ENCODE data around the gene TLR3. TPM values are rescaled to one million over a fixed set of nuclear protein-coding genes. Genes with fewer than 3 reads are reported as not detected.

TLR3 gene
- total RNA-seq, 2 donors from 2014 or later = 2.6 to 4.2 TPM

DNA sequence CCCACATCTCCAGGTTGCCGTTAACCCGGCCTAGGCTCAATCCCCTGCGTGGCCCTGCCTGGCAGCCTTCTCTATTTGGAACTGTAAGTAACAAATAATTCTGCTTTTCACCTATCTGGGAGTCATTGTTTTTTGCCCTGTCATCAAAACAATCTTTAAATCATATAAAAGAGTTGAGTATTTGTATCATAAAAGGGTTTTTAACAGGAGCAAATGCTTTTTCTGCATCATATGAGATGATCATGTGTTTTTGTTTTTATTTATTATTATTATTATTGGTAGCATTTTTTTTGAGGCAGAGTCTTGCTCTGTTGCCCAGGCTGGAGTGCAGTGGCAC is 10.0 kb upstream of the TLR3 start:
- no peaks in the 10 kb centered on the region for H3K4me1 ChIP-seq
- H3K27ac ChIP-seq = no peak overlapping the region
- H3K4me3 ChIP-seq = no peak overlapping the region
- H3K27me3 ChIP-seq = no peaks in the 10 kb centered on the region
- no peaks in the 10 kb centered on the region for H3K36me3 ChIP-seq (replicated peaks in 1 of 2; ENCODE audit: insufficient read depth in 1 of 2, low read depth in 2 of 2)
- intact Hi-C loops (cut with DNase I) = no loop called here
- TF ChIP-seq POLR2A (IDR thresholded peaks at IDR 0.05) = no peak
- TF ChIP-seq, protein P1, sequence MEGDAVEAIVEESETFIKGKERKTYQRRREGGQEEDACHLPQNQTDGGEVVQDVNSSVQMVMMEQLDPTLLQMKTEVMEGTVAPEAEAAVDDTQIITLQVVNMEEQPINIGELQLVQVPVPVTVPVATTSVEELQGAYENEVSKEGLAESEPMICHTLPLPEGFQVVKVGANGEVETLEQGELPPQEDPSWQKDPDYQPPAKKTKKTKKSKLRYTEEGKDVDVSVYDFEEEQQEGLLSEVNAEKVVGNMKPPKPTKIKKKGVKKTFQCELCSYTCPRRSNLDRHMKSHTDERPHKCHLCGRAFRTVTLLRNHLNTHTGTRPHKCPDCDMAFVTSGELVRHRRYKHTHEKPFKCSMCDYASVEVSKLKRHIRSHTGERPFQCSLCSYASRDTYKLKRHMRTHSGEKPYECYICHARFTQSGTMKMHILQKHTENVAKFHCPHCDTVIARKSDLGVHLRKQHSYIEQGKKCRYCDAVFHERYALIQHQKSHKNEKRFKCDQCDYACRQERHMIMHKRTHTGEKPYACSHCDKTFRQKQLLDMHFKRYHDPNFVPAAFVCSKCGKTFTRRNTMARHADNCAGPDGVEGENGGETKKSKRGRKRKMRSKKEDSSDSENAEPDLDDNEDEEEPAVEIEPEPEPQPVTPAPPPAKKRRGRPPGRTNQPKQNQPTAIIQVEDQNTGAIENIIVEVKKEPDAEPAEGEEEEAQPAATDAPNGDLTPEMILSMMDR (IDR thresholded peaks at IDR 0.05) = no peak
- 84 to 95% methylated on average over 3 of the region's 3 CpGs for WGBS, 2 donors
- no peaks in the 10 kb centered on the region for H3K9me3 ChIP-seq
- DNase-seq (no peak), ATAC-seq (no peak)

DNA sequence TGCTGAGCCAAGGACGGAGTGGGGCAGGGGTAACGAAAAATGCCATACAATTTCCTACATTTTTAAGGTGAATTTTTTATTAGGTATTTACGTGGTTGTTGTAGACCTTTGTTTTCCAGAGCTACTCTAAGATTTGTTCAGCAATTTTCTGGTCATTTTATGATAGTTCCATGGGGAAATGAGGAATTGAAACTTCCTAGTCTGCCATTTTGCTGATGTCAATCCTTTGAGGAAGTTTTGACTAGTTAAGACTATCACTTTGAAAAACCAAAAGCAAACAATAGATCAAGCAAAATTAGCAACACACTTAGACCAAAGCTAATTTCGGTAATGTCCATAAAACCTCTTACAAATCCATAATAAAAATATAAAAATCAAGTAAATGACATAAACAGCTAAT is 7.0 kb upstream of the TLR3 start:
- Histone ChIP-seq H3K36me3 (replicated peaks in 1 of 2; ENCODE audit: insufficient read depth in 1 of 2, low read depth in 2 of 2) (no peaks in the 10 kb centered on the region), H3K9me3 (no peaks in the 10 kb centered on the region), H3K27ac (no peak overlapping the region), H3K27me3 (no peaks in the 10 kb centered on the region), H3K4me1 (no peaks in the 10 kb centered on the region), H3K4me3 (no peak overlapping the region)
- intact Hi-C loops (cut with DNase I) = no loop called here
- ATAC-seq = no peak
- no peak for DNase-seq
- WGBS, 2 donors = 86 to 88% methylated on average over 4 of the region's 4 CpGs
- no peak for TF ChIP-seq POLR2A (IDR thresholded peaks at IDR 0.05)
- TF ChIP-seq, protein P1 (IDR thresholded peaks at IDR 0.05) = no peak

DNA sequence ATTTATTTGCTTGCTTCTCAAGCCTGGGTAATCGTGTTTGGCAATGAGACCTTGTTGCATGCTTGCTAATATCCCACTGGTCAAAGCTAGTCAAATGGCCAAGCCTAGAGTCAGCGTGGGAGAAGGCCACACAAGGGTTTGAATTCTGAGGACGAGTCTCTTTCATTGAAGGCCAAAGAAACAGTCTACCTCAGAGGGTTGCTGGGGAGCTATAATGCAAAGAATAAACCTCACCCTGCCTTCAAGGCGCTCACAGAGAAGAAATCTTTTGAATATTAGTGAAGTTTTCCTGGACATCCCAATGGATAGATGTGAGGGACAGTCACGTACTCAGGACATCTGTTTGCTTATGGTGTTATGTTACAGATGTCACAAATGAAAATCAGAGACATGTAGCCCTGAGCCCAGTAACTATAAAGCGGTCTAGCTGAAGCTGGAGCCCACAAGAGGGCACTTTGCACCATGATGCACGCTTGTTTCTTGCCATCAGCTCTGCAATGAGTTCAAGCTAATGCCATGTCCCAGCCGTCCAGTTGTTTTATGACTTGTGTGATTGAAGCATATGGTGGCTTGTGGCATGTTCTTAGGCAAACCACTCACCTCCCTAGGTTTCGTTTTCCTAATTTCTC is 1.1 kb upstream of the TLR3 start:
- H3K4me1 ChIP-seq = peaks cover 16% of the 10 kb centered on the region
- peak; percentile 79 to 91 (median 88) for DNase-seq
- H3K36me3 ChIP-seq (replicated peaks in 1 of 2; ENCODE audit: insufficient read depth in 1 of 2, low read depth in 2 of 2) = no peaks in the 10 kb centered on the region
- 25 to 29% methylated on average over 8 to 9 of the region's 9 CpGs for WGBS, 2 donors
- intact Hi-C loops (cut with DNase I) = loop anchor here (5.0 kb wide), 1 partner anchor 59 kb away; no protein-coding TSS in a partner anchor
- TF ChIP-seq, protein P1 (IDR thresholded peaks at IDR 0.05) = peak; percentile 45 to 86 (median 73)
- TF ChIP-seq POLR2A (IDR thresholded peaks at IDR 0.05) = peak in 2 of 3 donors; percentile 19 to 42
- no peaks in the 10 kb centered on the region for H3K9me3 ChIP-seq
- H3K4me3 ChIP-seq = no peak overlapping the region
- ATAC-seq = peak; percentile 96
- no peaks in the 10 kb centered on the region for H3K27me3 ChIP-seq
- H3K27ac ChIP-seq = peak overlapping the region; percentile 47 to 81 (median 74)

DNA sequence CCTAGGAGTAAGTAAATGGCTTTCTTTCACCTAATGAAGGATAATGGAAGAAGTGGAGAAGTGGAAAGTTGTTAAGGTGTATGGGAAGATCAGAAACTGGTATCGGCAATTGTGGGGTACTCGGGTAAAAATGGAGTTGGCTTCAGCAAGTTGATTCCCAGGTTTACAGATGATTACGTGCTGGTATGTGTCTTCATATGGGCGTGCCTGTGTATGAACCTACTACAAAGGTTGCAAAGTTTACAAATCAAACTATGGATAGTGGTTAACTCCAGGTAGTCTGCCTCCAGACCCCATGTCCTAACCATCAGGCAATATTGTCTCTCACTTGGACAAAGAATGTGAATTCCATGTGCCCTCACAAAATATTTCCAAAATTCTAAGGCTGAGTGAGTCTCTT is 773 bp downstream of the TLR3 start:
- Histone ChIP-seq H3K9me3 (no peaks in the 10 kb centered on the region), H3K4me1 (peaks cover 16% of the 10 kb centered on the region), H3K4me3 (no peak overlapping the region), H3K36me3 (replicated peaks in 1 of 2; ENCODE audit: insufficient read depth in 1 of 2, low read depth in 2 of 2) (no peaks in the 10 kb centered on the region), H3K27me3 (no peaks in the 10 kb centered on the region), H3K27ac (peak overlapping the region in 3 of 4 donors; percentile 72 to 81 (median 75))
- no peak for DNase-seq
- WGBS, 2 donors = 25 to 28% methylated on average over 4 of the region's 4 CpGs
- TF ChIP-seq POLR2A (IDR thresholded peaks at IDR 0.05) = no peak
- TF ChIP-seq, protein P1 (IDR thresholded peaks at IDR 0.05) = no peak
- ATAC-seq = no peak
- intact Hi-C loops (cut with DNase I) = loop anchor here (5.0 kb wide), 1 partner anchor 58 kb away; no protein-coding TSS in a partner anchor

DNA sequence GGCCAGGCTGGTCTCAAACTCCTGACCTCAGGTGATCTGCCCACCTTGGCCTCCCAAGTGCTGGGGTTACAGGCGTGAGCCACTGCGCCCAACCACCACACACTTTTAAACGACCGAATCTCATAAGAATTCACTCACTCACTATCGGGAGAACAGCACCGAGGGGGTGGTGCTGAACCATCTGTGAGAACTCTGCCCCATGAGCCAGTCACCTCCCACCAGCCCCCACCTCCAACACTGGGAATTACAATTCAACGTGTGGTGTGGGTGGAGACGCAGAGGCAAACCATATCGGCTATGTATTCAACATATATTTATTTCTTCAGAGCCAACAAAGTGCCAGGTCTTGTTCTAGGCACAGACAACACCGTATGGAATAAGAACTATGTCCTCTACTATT is 3.6 kb downstream of the TLR3 start:
- WGBS, 2 donors = 93 to 97% methylated on average over 10 of the region's 10 CpGs
- no peak overlapping the region for H3K4me3 ChIP-seq
- no peaks in the 10 kb centered on the region for H3K27me3 ChIP-seq
- ATAC-seq = no peak
- H3K36me3 ChIP-seq (replicated peaks in 1 of 2; ENCODE audit: insufficient read depth in 1 of 2, low read depth in 2 of 2) = no peaks in the 10 kb centered on the region
- intact Hi-C loops (cut with DNase I) = no loop called here
- no peak for TF ChIP-seq POLR2A (IDR thresholded peaks at IDR 0.05)
- TF ChIP-seq, protein P1 (IDR thresholded peaks at IDR 0.05) = no peak
- peaks cover 16% of the 10 kb centered on the region for H3K4me1 ChIP-seq
- no peak for DNase-seq
- H3K27ac ChIP-seq = no peak overlapping the region
- H3K9me3 ChIP-seq = no peaks in the 10 kb centered on the region
